Measurements from ENCODE around the gene INSYN1.

INSYN1 gene

GRCh38 chr15:73687351-73687750 is 65.8 kb downstream of the INSYN1 start:
- TF ChIP-seq EP300 (IDR thresholded peaks at IDR 0.05; ENCODE audit: borderline replicate concordance) (no peak), NFIC (IDR thresholded peaks at IDR 0.05) (no peak), ZBTB7A (IDR thresholded peaks at IDR 0.05; ENCODE audit: low read depth) (no peak), USF1 (IDR thresholded peaks at IDR 0.05) (no peak), REST (IDR thresholded peaks at IDR 0.05; ENCODE audit: low read depth) (no peak), TAF1 (IDR thresholded peaks at IDR 0.05; ENCODE audit: low read depth) (no peak), YY1 (IDR thresholded peaks at IDR 0.05; ENCODE audit: low read depth) (no peak), MAX (IDR thresholded peaks at IDR 0.05) (no peak), TCF12 (IDR thresholded peaks at IDR 0.05; ENCODE audit: low read depth) (no peak), CREB1 (IDR thresholded peaks at IDR 0.05; ENCODE audit: low read depth) (no peak), CEBPB (IDR thresholded peaks at IDR 0.05) (no peak), RAD21 (IDR thresholded peaks at IDR 0.05; ENCODE audit: low read depth) (no peak), FOXM1 (IDR thresholded peaks at IDR 0.05; ENCODE audit: borderline replicate concordance, low read depth) (no peak), EGR1 (IDR thresholded peaks at IDR 0.05) (no peak), TEAD4 (IDR thresholded peaks at IDR 0.05) (no peak)

- no peak for TF ChIP-seq TCF12 (IDR thresholded peaks at IDR 0.05; ENCODE audit: low read depth)
- no peak for TF ChIP-seq CEBPB (IDR thresholded peaks at IDR 0.05)
- TF ChIP-seq FOXM1 (IDR thresholded peaks at IDR 0.05; ENCODE audit: borderline replicate concordance, low read depth) = no peak
- TF ChIP-seq USF1 (IDR thresholded peaks at IDR 0.05) = no peak
- no peak for TF ChIP-seq EP300 (IDR thresholded peaks at IDR 0.05; ENCODE audit: borderline replicate concordance)
- no peak for TF ChIP-seq RAD21 (IDR thresholded peaks at IDR 0.05; ENCODE audit: low read depth)
- TF ChIP-seq MAX (IDR thresholded peaks at IDR 0.05) = no peak
- no peak for TF ChIP-seq TAF1 (IDR thresholded peaks at IDR 0.05; ENCODE audit: low read depth)
- no peak for TF ChIP-seq ZBTB7A (IDR thresholded peaks at IDR 0.05; ENCODE audit: low read depth)
- TF ChIP-seq TEAD4 (IDR thresholded peaks at IDR 0.05) = no peak
- no peak for TF ChIP-seq REST (IDR thresholded peaks at IDR 0.05; ENCODE audit: low read depth)
- TF ChIP-seq EGR1 (IDR thresholded peaks at IDR 0.05) = no peak
- TF ChIP-seq NFIC (IDR thresholded peaks at IDR 0.05) = no peak
- no peak for TF ChIP-seq YY1 (IDR thresholded peaks at IDR 0.05; ENCODE audit: low read depth)
These were observed 66.3 kb downstream of the INSYN1 start for GRCh38 chr15:73686781-73687256.

GRCh38 chr15:73685981-73686380 is 67.2 kb downstream of the INSYN1 start:
- TF ChIP-seq REST (IDR thresholded peaks at IDR 0.05; ENCODE audit: low read depth) = no peak
- no peak for TF ChIP-seq RAD21 (IDR thresholded peaks at IDR 0.05; ENCODE audit: low read depth)
- no peak for TF ChIP-seq ZBTB7A (IDR thresholded peaks at IDR 0.05; ENCODE audit: low read depth)
- TF ChIP-seq NFIC (IDR thresholded peaks at IDR 0.05) = no peak
- TF ChIP-seq EGR1 (IDR thresholded peaks at IDR 0.05) = no peak
- TF ChIP-seq USF1 (IDR thresholded peaks at IDR 0.05) = no peak
